Activated naive CD4-positive, alpha-beta T cell treated with anti-CD3 and anti-CD28 coated beads, Interleukin-2, amount 10 ng/mL, durations not matched to agents 7 days and 5 days (primary cell): Measurements from ENCODE around the gene TRAT1.
A peak's percentile ranks its signal among the peaks of the same experiment; 100 is the strongest.

ENCODE experiments used
- CTCF ChIA-PET: fragments of 350-600 bp; sonication (Branson Sonifier 250); formaldehyde crosslinking; loops from one replicate; lab custom pipeline; 2021; ENCODE audit warnings: antibody characterized with exemption; lab: Charles Lee
- DNase-seq: peaks from one replicate; pipeline ENCODE4 v3.0.0-alpha.2; 2020
- H3K27ac Mint-ChIP-seq: one replicate; pipeline ENCODE4 v1.8.0; 2021; ENCODE audit warnings: mild to moderate bottlenecking, moderate library complexity, mixed read lengths
- H3K27me3 Mint-ChIP-seq: one replicate; pipeline ENCODE4 v1.8.0; 2021; ENCODE audit warnings: mild to moderate bottlenecking, mixed read lengths
- H3K36me3 Mint-ChIP-seq: one replicate; pipeline ENCODE4 v1.8.0; 2021; ENCODE audit warnings: mixed read lengths
- H3K4me1 Mint-ChIP-seq: one replicate; pipeline ENCODE4 v1.8.0; 2021; ENCODE audit warnings: mixed read lengths
- H3K4me3 Mint-ChIP-seq: one replicate; pipeline ENCODE4 v1.8.0; 2021; ENCODE audit warnings: mild to moderate bottlenecking, moderate library complexity, mixed read lengths
- H3K9me3 Mint-ChIP-seq: one replicate; pipeline ENCODE4 v1.8.0; 2021; ENCODE audit warnings: mixed read lengths

The TRAT1 gene

DNA sequence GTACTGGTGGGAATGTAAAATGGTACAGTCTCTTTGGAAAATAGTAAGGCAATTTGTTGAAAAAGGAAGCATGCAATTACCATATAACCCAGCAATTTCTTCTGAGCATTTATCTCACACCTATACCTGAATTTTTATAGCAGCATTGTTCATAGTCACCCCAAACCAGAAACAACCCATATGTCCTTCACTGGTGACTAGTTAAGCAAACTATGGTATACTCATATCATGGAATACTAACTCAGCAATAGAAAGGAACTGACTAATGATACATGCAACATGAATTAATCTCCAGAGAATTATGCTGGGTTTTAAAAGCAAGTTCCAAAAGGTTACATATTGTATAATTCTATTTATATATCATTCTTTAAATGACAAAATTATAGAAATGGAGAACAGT is 60.2 kb downstream of the TRAT1 start:
- DNase-seq = no peak
- CTCF ChIA-PET = interaction anchor here (0.6 kb wide), 1 partner anchor 12 kb away, joined by 3 read pairs; no protein-coding TSS in a partner anchor
- Mint-ChIP-seq H3K4me1 (peaks cover 10% of the 10 kb centered on the region), H3K27me3 (no peaks in the 10 kb centered on the region), H3K36me3 (peaks cover 10% of the 10 kb centered on the region), H3K27ac (no peak overlapping the region), H3K4me3 (no peak overlapping the region), H3K9me3 (no peaks in the 10 kb centered on the region)

DNA sequence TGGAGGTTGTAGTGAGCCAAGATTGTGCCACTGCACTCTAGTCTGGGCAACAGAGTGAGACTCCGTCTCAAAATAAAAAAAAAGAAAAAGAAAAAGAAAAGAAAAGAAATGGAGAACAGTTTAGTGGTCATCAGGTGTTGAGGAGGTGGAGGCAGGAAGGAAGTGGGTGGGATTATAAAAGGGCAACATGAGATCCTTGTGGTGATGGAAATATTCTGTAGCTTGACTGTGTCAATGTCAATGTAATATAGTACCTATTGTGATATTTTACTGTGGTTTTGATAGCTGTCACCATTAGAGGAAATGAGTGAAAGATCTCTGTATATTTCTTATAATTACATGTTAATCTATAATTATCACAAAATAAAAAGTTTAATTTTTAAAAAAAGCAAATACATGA is 60.8 kb downstream of the TRAT1 start:
- DNase-seq = no peak
- no peaks in the 10 kb centered on the region for H3K9me3 Mint-ChIP-seq
- CTCF ChIA-PET = interaction anchor here (1.3 kb wide), 1 partner anchor 17 kb away, joined by 3 read pairs; no protein-coding TSS in a partner anchor
- no peak overlapping the region for H3K4me3 Mint-ChIP-seq
- H3K36me3 Mint-ChIP-seq = peaks cover 7% of the 10 kb centered on the region
- no peaks in the 10 kb centered on the region for H3K27me3 Mint-ChIP-seq
- peaks cover 10% of the 10 kb centered on the region for H3K4me1 Mint-ChIP-seq
- no peak overlapping the region for H3K27ac Mint-ChIP-seq

DNA sequence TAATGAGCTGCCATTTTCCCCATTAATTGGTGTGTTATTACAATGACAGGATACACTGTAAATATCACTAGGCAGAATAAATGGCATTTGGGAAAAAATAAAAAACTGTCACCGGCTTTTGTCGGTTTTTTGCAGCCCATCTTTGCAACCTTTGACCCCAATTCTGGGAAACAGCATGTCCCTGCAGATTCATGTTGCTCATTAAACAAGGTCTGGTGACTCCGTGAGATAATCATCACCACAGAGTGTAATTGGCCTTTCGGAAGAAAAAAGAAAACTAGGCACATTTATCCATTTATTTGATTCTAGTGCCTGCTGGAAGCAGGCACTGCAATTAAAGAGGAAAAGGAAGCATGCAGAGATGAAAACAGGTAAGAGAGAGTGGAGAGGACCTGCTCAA is 64.5 kb downstream of the TRAT1 start:
- Mint-ChIP-seq H3K9me3 (no peaks in the 10 kb centered on the region), H3K4me3 (no peak overlapping the region), H3K27me3 (no peaks in the 10 kb centered on the region), H3K36me3 (peaks cover 3% of the 10 kb centered on the region), H3K27ac (no peak overlapping the region), H3K4me1 (peaks cover 10% of the 10 kb centered on the region)
- CTCF ChIA-PET = no interaction called here
- no peak for DNase-seq

DNA sequence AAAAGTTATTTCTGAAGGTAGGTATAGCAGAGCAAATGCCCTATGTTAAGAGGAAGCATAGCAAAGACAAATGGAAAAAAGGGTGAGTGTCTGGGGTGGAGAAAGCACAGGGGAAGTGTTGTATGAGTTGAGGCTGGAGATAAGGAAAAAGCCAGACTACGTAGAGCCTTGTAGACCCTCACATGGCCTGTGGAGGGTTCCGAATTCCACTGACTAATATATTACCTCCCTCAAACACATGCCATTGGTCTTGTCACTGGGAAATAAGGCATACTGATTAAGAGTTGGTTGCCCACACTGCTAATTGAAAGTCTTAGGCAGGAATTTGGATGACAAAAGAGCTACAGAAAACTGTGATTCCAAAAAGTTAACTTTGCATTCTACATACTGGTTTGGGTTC is 65.2 kb downstream of the TRAT1 start:
- Mint-ChIP-seq H3K4me1 (peaks cover 10% of the 10 kb centered on the region), H3K27me3 (no peaks in the 10 kb centered on the region), H3K9me3 (no peaks in the 10 kb centered on the region), H3K36me3 (peaks cover 3% of the 10 kb centered on the region), H3K4me3 (no peak overlapping the region), H3K27ac (no peak overlapping the region)
- DNase-seq = no peak
- CTCF ChIA-PET = no interaction called here

DNA sequence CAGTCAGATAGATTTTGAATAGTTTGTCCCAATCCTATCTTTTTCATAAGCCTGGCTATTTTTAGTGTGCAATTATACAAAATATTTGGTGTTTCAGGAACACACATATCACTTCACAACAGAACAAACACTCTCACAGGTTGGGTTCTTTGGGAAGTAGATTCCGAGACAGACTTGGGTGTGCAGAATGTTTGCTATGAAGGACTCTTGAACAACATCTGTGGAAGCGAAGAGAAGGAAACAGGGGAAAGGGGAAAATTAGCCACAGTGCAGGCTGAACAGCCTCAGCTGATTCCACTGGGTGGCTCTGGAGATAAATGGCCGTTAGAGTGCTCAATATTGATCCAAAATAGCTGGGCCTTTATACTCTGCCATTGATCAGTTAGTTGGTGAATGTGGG is 69.2 kb downstream of the TRAT1 start:
- Mint-ChIP-seq H3K27me3 (no peaks in the 10 kb centered on the region), H3K4me1 (no peaks in the 10 kb centered on the region), H3K9me3 (peaks cover 2% of the 10 kb centered on the region), H3K36me3 (peaks cover 3% of the 10 kb centered on the region), H3K4me3 (no peak overlapping the region), H3K27ac (no peak overlapping the region)
- CTCF ChIA-PET = no interaction called here
- no peak for DNase-seq

DNA sequence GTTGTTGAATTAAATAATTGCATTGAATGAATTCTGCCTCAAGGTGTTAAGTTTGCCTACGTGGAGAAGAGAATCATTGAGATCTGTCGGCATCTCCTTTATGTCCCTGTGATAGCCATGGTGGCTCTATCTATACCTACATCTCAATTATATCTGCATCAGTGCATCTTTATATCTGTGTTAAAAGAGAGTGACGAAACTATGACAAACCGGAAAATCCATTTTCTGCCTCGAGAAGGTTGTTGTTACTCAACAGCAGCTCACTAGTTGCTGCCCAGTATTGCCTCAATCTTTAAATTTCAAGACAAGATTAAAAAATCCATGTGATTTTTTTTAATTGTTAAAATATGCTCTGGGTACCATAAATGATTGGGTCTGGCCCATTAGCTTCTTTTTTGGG is 72.4 kb downstream of the TRAT1 start:
- H3K9me3 Mint-ChIP-seq = peaks cover 2% of the 10 kb centered on the region
- H3K4me3 Mint-ChIP-seq = no peak overlapping the region
- H3K27me3 Mint-ChIP-seq = no peaks in the 10 kb centered on the region
- no peak for DNase-seq
- CTCF ChIA-PET = interaction anchor here (1.1 kb wide), 1 partner anchor 12 kb away, joined by 3 read pairs; no protein-coding TSS in a partner anchor
- H3K4me1 Mint-ChIP-seq = peaks cover 15% of the 10 kb centered on the region
- no peak overlapping the region for H3K27ac Mint-ChIP-seq
- no peaks in the 10 kb centered on the region for H3K36me3 Mint-ChIP-seq

DNA sequence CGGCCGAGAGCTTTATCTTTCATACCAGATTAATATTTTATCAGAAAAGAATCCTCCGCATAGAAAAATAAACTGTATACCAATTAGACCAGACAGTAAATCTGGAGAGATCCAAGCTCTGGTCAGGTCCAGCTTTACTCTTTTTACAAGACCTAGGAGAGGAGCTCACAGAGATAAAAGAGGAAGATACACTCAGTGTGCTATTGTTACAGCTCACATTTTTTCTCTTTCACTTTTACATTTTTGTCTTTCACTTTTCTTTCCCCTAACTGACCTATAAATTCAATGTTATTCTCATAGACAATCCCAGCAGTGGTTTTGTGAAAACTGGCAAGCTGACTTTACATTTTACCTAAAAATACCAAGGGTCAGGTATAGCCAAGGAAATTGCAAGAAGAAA is 75.3 kb downstream of the TRAT1 start:
- peaks cover 1% of the 10 kb centered on the region for H3K36me3 Mint-ChIP-seq
- peak overlapping the region; percentile 68 for H3K27ac Mint-ChIP-seq
- H3K4me3 Mint-ChIP-seq = no peak overlapping the region
- peaks cover 22% of the 10 kb centered on the region for H3K4me1 Mint-ChIP-seq
- H3K9me3 Mint-ChIP-seq = peaks cover 2% of the 10 kb centered on the region
- DNase-seq = no peak
- CTCF ChIA-PET = interaction anchor here (1.8 kb wide), 2 partner anchors 17 to 80 kb away, joined by 6 to 7 read pairs; no protein-coding TSS in a partner anchor
- H3K27me3 Mint-ChIP-seq = no peaks in the 10 kb centered on the region

DNA sequence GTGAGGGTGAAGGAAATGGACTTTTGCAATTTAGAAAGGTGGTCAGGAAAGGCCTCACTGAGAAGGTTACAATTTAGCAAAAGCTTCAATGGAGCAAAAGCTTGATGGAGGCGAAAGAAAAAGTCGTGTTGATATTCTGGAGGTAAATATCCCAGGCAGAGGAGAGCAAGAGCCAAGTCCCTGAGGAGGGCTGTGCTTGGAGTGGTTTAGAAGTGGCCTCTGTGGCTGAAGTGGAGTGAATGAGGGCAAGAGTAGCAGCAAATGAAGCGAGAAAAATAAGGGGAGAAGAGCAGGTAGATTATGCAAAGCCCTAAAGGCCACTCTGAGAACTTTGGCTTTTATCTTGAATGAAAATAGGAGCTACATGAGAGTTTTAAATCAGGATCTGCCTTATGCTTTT is 76.9 kb downstream of the TRAT1 start:
- peaks cover 1% of the 10 kb centered on the region for H3K36me3 Mint-ChIP-seq
- DNase-seq = no peak
- no peak overlapping the region for H3K27ac Mint-ChIP-seq
- CTCF ChIA-PET = interaction anchor here (1.0 to 2.2 kb wide), 2 partner anchors 15 to 81 kb away, joined by 3 to 7 read pairs; no protein-coding TSS in a partner anchor
- H3K9me3 Mint-ChIP-seq = peaks cover 2% of the 10 kb centered on the region
- H3K4me3 Mint-ChIP-seq = no peak overlapping the region
- peaks cover 22% of the 10 kb centered on the region for H3K4me1 Mint-ChIP-seq
- H3K27me3 Mint-ChIP-seq = no peaks in the 10 kb centered on the region
